ENCODE data around the gene NOL4L.

- TF ChIP-seq CTCF (IDR thresholded peaks at IDR 0.05), result no peak
- TF ChIP-seq POLR2A (IDR thresholded peaks at IDR 0.05), result no peak
Measured at GRCh38 chr20:32551693-32552092, 33.4 kb downstream of the NOL4L start.

Data from thyroid gland (tissue), 4 donors.